ENCODE measurements around the gene NHS. TPM values are rescaled to one million over a fixed set of nuclear protein-coding genes. Genes with fewer than 3 reads are reported as not detected.

NHS gene
- total RNA-seq, 1 donor from 2014 or later: 12.1 TPM

DNA sequence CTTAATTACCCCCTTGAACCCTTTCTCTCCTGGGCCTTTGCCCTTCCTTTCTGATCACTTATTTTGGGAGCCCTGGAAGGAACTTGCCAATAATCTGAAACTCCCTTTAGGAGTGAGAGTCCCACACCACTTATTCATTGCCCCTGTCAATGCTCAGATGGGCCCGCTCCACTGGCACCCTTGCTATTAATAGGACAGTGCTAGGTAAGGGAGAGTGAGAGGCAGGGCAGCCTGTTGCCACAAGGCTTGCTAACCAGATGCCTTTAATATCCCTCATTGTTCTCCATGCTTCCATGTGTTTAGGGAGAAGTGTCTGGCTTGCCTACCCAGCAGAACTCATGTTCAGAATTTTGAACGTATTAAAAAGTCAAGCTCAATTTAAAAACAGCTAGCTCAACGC, 1.7 kb upstream of the NHS start:
- no peak overlapping the region for H3K4me3 ChIP-seq
- Mint-ChIP-seq H3K27ac (no peak overlapping the region), H3K27me3 (ENCODE audit: insufficient read depth, low read depth) (peaks cover 11% of the 10 kb centered on the region), H3K4me1 (peaks cover 20% of the 10 kb centered on the region), H3K9me3 (no peaks in the 10 kb centered on the region), H3K36me3 (no peaks in the 10 kb centered on the region), H3K4me3 (no peak overlapping the region)
- no peaks in the 10 kb centered on the region for H3K36me3 ChIP-seq
- H4K20me1 ChIP-seq (ENCODE audit: low read depth): no peaks in the 10 kb centered on the region
- DNase-seq (ENCODE audit: low spot score): no peak
- no peaks in the 10 kb centered on the region for H3K9me3 ChIP-seq (ENCODE audit: low read depth)
- no peaks in the 10 kb centered on the region for H3F3A ChIP-seq (ENCODE audit: low read depth)
- no peaks in the 10 kb centered on the region for H3K79me2 ChIP-seq (ENCODE audit: low read depth)
- H3K27me3 ChIP-seq: peaks cover 24% of the 10 kb centered on the region
- no peak overlapping the region for H2AFZ ChIP-seq (replicated peaks)
- no peak overlapping the region for H3K9ac ChIP-seq
- H3K4me1 ChIP-seq: peaks cover 5% of the 10 kb centered on the region
- no peak for TF ChIP-seq EZH2 (IDR thresholded peaks at IDR 0.05)
- TF ChIP-seq EZH2phosphoT487 (IDR thresholded peaks at IDR 0.05): no peak
- no peak for TF ChIP-seq CTCF (IDR thresholded peaks at IDR 0.05)
- no peak overlapping the region for H3K27ac ChIP-seq
- H3K4me2 ChIP-seq: no peak overlapping the region

GRCh38 chrX:17375367-17375636, 302 bp downstream of the NHS start:
- H3K4me1 Mint-ChIP-seq: peaks cover 20% of the 10 kb centered on the region
- H3K9ac ChIP-seq: no peak overlapping the region

DNA sequence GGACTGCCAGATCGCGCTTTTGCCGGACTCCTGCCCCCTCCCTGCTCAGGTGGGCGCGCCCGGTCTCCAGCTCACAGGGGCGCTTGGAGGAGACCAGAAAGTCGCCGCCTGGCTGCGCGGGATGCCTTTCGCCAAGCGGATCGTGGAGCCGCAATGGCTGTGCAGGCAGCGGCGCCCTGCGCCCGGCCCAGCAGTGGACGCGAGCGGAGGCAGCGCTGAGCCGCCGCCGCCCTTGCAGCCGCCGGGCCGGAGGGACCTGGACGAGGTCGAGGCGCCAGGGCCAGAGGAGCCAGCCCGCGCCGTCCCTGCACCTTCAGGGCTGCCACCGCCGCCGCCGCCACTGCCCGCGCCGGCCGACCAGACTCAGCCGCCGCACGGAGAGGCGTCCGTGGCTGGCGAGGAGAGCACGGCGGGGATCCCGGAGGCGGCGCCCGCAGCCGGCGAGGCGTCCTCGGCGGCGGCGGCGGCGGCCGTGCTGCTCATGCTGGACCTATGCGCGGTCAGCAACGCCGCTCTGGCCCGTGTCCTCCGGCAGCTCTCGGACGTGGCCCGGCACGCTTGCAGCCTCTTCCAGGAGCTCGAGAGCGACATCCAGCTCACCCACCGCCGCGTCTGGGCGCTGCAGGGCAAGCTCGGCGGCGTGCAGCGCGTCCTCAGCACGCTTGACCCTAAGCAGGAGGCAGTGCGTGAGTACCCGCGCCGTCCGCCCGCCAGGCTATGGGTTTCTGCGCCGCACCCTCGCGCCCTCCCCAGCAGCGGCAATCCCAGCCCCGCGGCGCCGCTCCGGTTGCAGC, 834 bp downstream of the NHS start:
- peak; percentile 62 for DNase-seq (ENCODE audit: low spot score)
- H3K9ac ChIP-seq: no peak overlapping the region

More at GRCh38 chrX:17375367-17375636, 302 bp downstream of the NHS start:
- H3F3A ChIP-seq (ENCODE audit: low read depth): no peaks in the 10 kb centered on the region
- no peak overlapping the region for H3K27ac ChIP-seq
- H3K27me3 Mint-ChIP-seq (ENCODE audit: insufficient read depth, low read depth): peaks cover 11% of the 10 kb centered on the region
- no peaks in the 10 kb centered on the region for H4K20me1 ChIP-seq (ENCODE audit: low read depth)
- H3K9me3 ChIP-seq (ENCODE audit: low read depth): no peaks in the 10 kb centered on the region
- no peaks in the 10 kb centered on the region for H3K36me3 Mint-ChIP-seq
- no peaks in the 10 kb centered on the region for H3K79me2 ChIP-seq (ENCODE audit: low read depth)
- peaks cover 5% of the 10 kb centered on the region for H3K4me1 ChIP-seq
- no peak overlapping the region for H3K27ac Mint-ChIP-seq
- H3K27me3 ChIP-seq: peaks cover 33% of the 10 kb centered on the region
- no peaks in the 10 kb centered on the region for H3K36me3 ChIP-seq
- no peak for DNase-seq (ENCODE audit: low spot score)
- H3K4me3 ChIP-seq: peak overlapping the region; percentile 64
- TF ChIP-seq EZH2phosphoT487 (IDR thresholded peaks at IDR 0.05) (no peak), EZH2 (IDR thresholded peaks at IDR 0.05) (no peak), CTCF (IDR thresholded peaks at IDR 0.05) (no peak)
- peaks cover 5% of the 10 kb centered on the region for H3K9me3 Mint-ChIP-seq
- H3K4me2 ChIP-seq: peak overlapping the region; percentile 84
- H3K4me3 Mint-ChIP-seq: peak overlapping the region; percentile 94
- H2AFZ ChIP-seq (replicated peaks): peak overlapping the region; percentile 68

More for the DNA sequence above, 834 bp downstream of the NHS start:
- Histone ChIP-seq H3K36me3 (no peaks in the 10 kb centered on the region), H3K79me2 (ENCODE audit: low read depth) (no peaks in the 10 kb centered on the region), H3K27me3 (peaks cover 33% of the 10 kb centered on the region), H4K20me1 (ENCODE audit: low read depth) (no peaks in the 10 kb centered on the region), H2AFZ (replicated peaks) (peak overlapping the region; percentile 68), H3K4me2 (peak overlapping the region; percentile 84), H3K4me1 (peaks cover 5% of the 10 kb centered on the region), H3K4me3 (peak overlapping the region; percentile 64), H3F3A (ENCODE audit: low read depth) (no peaks in the 10 kb centered on the region), H3K9me3 (ENCODE audit: low read depth) (no peaks in the 10 kb centered on the region), H3K27ac (no peak overlapping the region)
- Mint-ChIP-seq H3K36me3 (peaks cover 3% of the 10 kb centered on the region), H3K9me3 (peaks cover 10% of the 10 kb centered on the region), H3K4me3 (peak overlapping the region; percentile 94), H3K27ac (no peak overlapping the region), H3K27me3 (ENCODE audit: insufficient read depth, low read depth) (peaks cover 11% of the 10 kb centered on the region), H3K4me1 (peaks cover 20% of the 10 kb centered on the region)
- TF ChIP-seq EZH2 (IDR thresholded peaks at IDR 0.05) (no peak), CTCF (IDR thresholded peaks at IDR 0.05) (no peak), EZH2phosphoT487 (IDR thresholded peaks at IDR 0.05) (no peak)

Data from neural progenitor cell (in vitro differentiated cells).